Thyroid gland (tissue), 4 donors: ENCODE results near the gene ETV6. TPM values are rescaled to one million over a fixed set of nuclear protein-coding genes. Genes with fewer than 3 reads are reported as not detected.

Experiments used
- DNase-seq, 2 donors: peaks; one replicate each; pipeline ENCODE4 v3.0.0-alpha.2; 2019
- H3K27ac ChIP-seq, 3 donors: fragments of 200-600 bp; sonication (generic); 1 replicate in 2 of 3; 2 replicates in 1 of 3; pipeline ENCODE4 v1.5.1; 2016 to 2019; ENCODE audit warnings: mild to moderate bottlenecking in 1 of 3, moderate library complexity in 1 of 3
- H3K27me3 ChIP-seq: fragments of 200-600 bp; sonication (generic); one replicate; pipeline ENCODE4 v1.5.1; 2019
- H3K36me3 ChIP-seq, 2 donors: fragments of 200-600 bp; sonication (generic); one replicate each; pipeline ENCODE4 v1.5.1; 2016 to 2019
- H3K4me1 ChIP-seq, 2 donors: fragments of 200-600 bp; sonication (generic); one replicate each; pipeline ENCODE4 v1.5.1; 2017 to 2019
- H3K4me3 ChIP-seq, 3 donors: fragments of 200-600 bp; sonication (generic); replicated peaks in 1 of 3; 1 replicate in 2 of 3; 2 replicates in 1 of 3; pipeline ENCODE4 v1.5.1; 2016; ENCODE audit warnings: mild to moderate bottlenecking in 1 of 3
- H3K9me3 ChIP-seq: fragments of 200-600 bp; sonication (generic); one replicate; pipeline ENCODE4 v1.5.1; 2017
- CTCF ChIP-seq, 6 experiments: fragments of 200-600 bp in 3 of 6; fragments of 450-650 bp in 3 of 6; sonication (generic) in 3 of 6; IDR thresholded peaks; one replicate each; pipeline ENCODE4 v1.5.1; 2016 to 2019; ENCODE audit warnings: antibody characterized with exemption in 6 of 6, mild to moderate bottlenecking in 2 of 6, inconsistent platforms in 1 of 6, moderate library complexity in 1 of 6
- POLR2A ChIP-seq, 2 donors: fragments of 450-650 bp; IDR thresholded peaks; one replicate each; pipeline ENCODE4 v1.6.1; 2017; ENCODE audit warnings: antibody characterized with exemption in 2 of 2, mild to moderate bottlenecking in 2 of 2, moderate library complexity in 1 of 2
- WGBS, 2 donors: methylation state at CpG; one replicate each; pipeline ENCODE4 v1.1.5; 2017; 5-methylcytosine and 5-hydroxymethylcytosine counted together
- intact Hi-C: fragments of 100-400 bp; cut with DNase I; formaldehyde crosslinking; loops from one replicate; pipeline ENCODE4 v1.15.1; 2023
- total RNA-seq, 4 donors: library from RNA; depleted of rRNA; stranded (reverse); fragments of >200 nt; gene quantifications; one replicate each; pipeline ENCODE4 v1.2.3, GENCODE V29; 2016

ETV6 gene
- total RNA-seq, 4 donors from 2014 or later = 16.6 to 35.6 (median 17.2) TPM

GRCh38 chr12:11768233-11768965, 118.9 kb downstream of the ETV6 start:
- intact Hi-C loops = no loop called here
- H3K27me3 ChIP-seq = no peaks in the 10 kb centered on the region
- H3K4me3 ChIP-seq = no peak overlapping the region
- WGBS, 2 donors = 88 to 97% methylated on average over 5 of the region's 5 CpGs
- TF ChIP-seq CTCF (IDR thresholded peaks at IDR 0.05) = no peak
- no peak for TF ChIP-seq POLR2A (IDR thresholded peaks at IDR 0.05)
- no peaks in the 10 kb centered on the region for H3K36me3 ChIP-seq
- H3K9me3 ChIP-seq = no peaks in the 10 kb centered on the region
- no peak overlapping the region for H3K27ac ChIP-seq
- no peak for DNase-seq
- peaks cover 0 to 39% of the 10 kb centered on the region in 2 donors for H3K4me1 ChIP-seq

- 86 to 87% methylated on average over 12 of the region's 12 CpGs for WGBS, 2 donors
- Histone ChIP-seq H3K9me3 (no peaks in the 10 kb centered on the region), H3K36me3 (no peaks in the 10 kb centered on the region), H3K4me1 (peaks cover 0 to 28% of the 10 kb centered on the region in 2 donors), H3K27ac (no peak overlapping the region), H3K27me3 (no peaks in the 10 kb centered on the region), H3K4me3 (no peak overlapping the region)
- no peak for TF ChIP-seq POLR2A (IDR thresholded peaks at IDR 0.05)
- intact Hi-C loops = no loop called here
- no peak for DNase-seq
Observed at GRCh38 chr12:11769723-11770514, 120.4 kb downstream of the ETV6 start.

GRCh38 chr12:11771356-11771755, 121.9 kb downstream of the ETV6 start:
- no peak for TF ChIP-seq CTCF (IDR thresholded peaks at IDR 0.05)
- intact Hi-C loops = no loop called here
- peaks cover 0 to 19% of the 10 kb centered on the region in 2 donors for H3K4me1 ChIP-seq

GRCh38 chr12:11771895-11772502, 122.5 kb downstream of the ETV6 start:
- 88 to 89% methylated on average over 3 of the region's 3 CpGs for WGBS, 2 donors
- H3K36me3 ChIP-seq = no peaks in the 10 kb centered on the region
- H3K4me3 ChIP-seq = no peak overlapping the region
- peaks cover 0 to 13% of the 10 kb centered on the region in 2 donors for H3K4me1 ChIP-seq
- H3K9me3 ChIP-seq = no peaks in the 10 kb centered on the region
- no peaks in the 10 kb centered on the region for H3K27me3 ChIP-seq
- H3K27ac ChIP-seq = no peak overlapping the region
- intact Hi-C loops = no loop called here
- no peak for DNase-seq
- TF ChIP-seq CTCF (IDR thresholded peaks at IDR 0.05) (no peak), POLR2A (IDR thresholded peaks at IDR 0.05) (no peak)

More at GRCh38 chr12:11771356-11771755, 121.9 kb downstream of the ETV6 start:
- no peak for DNase-seq
- no peak overlapping the region for H3K27ac ChIP-seq
- H3K4me3 ChIP-seq = no peak overlapping the region
- no peaks in the 10 kb centered on the region for H3K27me3 ChIP-seq
- no peaks in the 10 kb centered on the region for H3K9me3 ChIP-seq
- 77 to 87% methylated on average over 3 of the region's 3 CpGs for WGBS, 2 donors
- no peaks in the 10 kb centered on the region for H3K36me3 ChIP-seq

GRCh38 chr12:11773889-11774677, 124.6 kb downstream of the ETV6 start:
- no peaks in the 10 kb centered on the region for H3K36me3 ChIP-seq
- WGBS, 2 donors = 90 to 92% methylated on average over 10 of the region's 10 CpGs
- H3K9me3 ChIP-seq = no peaks in the 10 kb centered on the region
- no peak overlapping the region for H3K27ac ChIP-seq
- peaks cover 0 to 10% of the 10 kb centered on the region in 2 donors for H3K4me1 ChIP-seq
- no peak overlapping the region for H3K4me3 ChIP-seq
- no peak for DNase-seq
- no peaks in the 10 kb centered on the region for H3K27me3 ChIP-seq
- no peak for TF ChIP-seq CTCF (IDR thresholded peaks at IDR 0.05)
- no peak for TF ChIP-seq POLR2A (IDR thresholded peaks at IDR 0.05)
- intact Hi-C loops = no loop called here
